NCI-H1105 (cell line): ENCODE results near the gene SYCP2.
"Not testable (repeated sequence)": the region's sequence is repeated elsewhere in the genome, so short reads cannot be mapped to it uniquely, and the experiment has no call there.

Experiments used
- DNase-seq: peaks from one replicate; lab custom pipeline; 2025; lab: John Stamatoyannopoulos, UW

SYCP2 gene, protein sequence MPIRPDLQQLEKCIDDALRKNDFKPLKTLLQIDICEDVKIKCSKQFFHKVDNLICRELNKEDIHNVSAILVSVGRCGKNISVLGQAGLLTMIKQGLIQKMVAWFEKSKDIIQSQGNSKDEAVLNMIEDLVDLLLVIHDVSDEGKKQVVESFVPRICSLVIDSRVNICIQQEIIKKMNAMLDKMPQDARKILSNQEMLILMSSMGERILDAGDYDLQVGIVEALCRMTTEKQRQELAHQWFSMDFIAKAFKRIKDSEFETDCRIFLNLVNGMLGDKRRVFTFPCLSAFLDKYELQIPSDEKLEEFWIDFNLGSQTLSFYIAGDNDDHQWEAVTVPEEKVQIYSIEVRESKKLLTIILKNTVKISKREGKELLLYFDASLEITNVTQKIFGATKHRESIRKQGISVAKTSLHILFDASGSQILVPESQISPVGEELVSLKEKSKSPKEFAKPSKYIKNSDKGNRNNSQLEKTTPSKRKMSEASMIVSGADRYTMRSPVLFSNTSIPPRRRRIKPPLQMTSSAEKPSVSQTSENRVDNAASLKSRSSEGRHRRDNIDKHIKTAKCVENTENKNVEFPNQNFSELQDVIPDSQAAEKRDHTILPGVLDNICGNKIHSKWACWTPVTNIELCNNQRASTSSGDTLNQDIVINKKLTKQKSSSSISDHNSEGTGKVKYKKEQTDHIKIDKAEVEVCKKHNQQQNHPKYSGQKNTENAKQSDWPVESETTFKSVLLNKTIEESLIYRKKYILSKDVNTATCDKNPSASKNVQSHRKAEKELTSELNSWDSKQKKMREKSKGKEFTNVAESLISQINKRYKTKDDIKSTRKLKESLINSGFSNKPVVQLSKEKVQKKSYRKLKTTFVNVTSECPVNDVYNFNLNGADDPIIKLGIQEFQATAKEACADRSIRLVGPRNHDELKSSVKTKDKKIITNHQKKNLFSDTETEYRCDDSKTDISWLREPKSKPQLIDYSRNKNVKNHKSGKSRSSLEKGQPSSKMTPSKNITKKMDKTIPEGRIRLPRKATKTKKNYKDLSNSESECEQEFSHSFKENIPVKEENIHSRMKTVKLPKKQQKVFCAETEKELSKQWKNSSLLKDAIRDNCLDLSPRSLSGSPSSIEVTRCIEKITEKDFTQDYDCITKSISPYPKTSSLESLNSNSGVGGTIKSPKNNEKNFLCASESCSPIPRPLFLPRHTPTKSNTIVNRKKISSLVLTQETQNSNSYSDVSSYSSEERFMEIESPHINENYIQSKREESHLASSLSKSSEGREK (N-terminal part only)

DNA sequence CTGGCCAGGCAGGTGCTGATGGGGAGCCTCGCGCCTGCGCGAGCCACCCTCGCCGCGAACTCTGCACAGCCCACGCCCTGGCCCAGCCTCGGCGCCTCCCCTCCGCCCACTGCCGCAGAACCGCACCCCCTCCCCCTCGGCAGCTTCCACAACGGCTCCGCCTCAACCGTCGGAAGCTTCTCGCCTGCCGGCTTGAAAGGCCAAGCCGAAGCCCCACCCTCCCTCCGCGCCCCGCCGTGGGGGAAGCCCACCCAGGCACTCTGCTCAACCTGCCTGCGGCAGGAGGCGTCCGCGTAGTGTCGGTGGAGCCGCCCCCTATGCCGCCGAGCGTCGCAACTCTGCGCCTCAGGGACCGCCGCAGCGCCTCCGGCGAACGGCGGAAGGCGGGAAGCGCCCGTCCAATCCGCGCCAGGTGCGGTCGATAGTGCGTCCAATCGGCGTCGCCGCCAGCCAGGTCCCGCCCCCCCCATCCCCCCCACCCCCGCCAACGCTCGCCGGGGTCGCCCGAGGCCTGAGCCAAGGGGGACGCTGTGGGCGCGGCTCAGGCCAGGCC, at the start of gene SYCP2:
Gene SYCP2 (minus strand): TSS at position 342 of the 553 bp plus-strand sequence. CDS start 11,224 bp downstream, outside the sequence.
- no peak for DNase-seq

DNA sequence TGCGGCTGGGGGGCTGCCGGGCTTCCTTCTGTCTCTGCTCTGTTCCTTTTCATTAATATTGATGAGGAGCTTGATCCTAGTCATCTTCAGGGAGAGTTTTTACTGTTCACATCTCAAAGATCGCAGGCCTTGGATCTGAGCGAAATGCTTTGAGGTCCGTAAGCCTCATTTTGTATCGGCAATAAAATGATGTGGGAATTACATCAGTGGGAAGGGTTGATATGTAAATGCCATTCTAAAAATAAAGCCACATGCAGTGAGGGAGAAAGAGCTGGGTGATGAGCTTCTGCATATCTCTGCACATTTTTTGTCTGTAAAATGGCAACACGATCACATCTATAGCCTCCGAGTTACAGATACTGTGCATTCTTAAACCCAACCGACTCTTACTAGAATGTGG, 49.6 kb upstream of the SYCP2 start:
- DNase-seq: no peak

DNA sequence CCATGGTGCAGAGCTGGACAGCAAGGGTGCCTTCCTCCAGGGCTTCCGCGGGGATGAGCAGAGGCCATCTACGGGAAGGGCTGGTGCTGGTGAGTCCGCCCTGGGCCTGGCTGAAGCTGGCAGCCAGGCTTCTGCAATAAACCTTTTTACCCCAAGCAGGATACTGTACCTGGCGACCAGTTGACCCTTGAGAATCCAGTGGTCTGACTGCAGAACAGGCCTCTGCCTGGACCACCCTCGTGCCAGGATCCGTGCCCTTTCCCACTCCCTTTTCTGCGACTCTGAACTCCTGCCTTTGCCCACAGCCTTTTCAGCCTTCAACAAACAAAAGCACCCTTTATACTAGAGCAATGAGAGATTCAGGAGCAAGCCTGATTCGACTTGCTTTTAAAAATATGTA, 43.6 kb upstream of the SYCP2 start:
- DNase-seq: no peak

DNA sequence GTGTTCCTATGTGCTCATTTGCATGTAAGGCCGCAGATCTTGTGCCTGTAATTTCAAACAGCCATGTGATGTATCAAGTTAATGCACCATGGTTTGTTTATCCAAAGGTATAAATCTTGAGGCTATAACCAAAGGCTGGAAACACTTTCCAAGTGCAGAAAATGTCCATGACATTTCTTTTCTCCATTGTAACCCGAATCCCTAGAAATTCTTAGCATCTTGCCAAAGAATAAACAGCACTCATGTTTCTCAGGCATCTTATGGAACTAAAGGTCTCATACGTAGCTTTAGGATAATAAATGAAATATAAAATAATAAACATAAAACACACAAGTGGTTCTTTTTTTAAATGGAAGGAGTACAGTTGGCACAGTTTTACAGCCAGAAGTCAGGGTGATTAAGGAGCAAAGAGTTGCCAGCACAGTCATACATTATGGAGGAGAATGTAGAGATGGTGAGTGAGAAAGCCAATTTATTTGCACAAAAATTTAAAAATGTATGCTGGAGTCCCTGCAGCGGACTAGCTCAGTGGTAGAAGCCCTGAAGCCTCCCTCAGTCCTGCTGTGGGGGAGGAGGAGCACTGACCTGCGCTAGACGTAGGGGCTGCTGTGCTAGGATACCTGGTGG, 42.8 kb upstream of the SYCP2 start:
- no peak for DNase-seq

DNA sequence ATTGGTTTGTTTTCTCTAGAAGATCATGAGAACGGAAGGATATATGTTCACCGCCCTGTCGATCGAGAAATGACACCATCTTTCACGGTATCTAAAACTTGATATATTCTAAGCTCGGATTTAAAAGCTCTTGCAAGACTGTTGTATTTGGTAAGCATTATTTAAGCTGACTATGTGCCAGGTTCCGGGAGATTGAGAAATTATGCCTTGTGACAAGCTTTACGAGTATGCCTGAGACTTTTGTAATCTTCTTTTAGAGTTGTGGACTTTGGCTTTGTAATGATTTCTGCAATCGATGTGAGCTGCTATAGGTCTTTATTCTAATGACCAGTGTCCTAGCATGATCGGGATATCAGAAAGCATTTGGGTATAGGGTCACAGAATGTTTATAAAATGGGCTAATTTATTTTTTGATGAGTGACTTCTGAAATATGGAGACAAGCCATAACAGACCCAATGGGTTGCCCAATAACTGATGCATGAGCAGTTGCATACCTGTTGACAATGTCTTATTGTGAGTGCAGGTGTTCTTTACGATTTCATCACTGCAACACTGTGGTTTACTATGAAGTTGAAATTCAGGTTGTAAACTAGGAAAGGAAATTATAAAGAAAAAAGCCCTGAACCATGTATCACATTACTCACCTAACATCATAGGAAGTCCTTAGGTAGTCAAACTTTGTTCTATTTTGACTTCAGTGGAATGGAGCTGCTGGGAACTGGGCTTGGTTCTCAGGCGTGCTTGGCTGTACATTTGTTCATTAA, 38.8 kb upstream of the SYCP2 start:
- no peak for DNase-seq

DNA sequence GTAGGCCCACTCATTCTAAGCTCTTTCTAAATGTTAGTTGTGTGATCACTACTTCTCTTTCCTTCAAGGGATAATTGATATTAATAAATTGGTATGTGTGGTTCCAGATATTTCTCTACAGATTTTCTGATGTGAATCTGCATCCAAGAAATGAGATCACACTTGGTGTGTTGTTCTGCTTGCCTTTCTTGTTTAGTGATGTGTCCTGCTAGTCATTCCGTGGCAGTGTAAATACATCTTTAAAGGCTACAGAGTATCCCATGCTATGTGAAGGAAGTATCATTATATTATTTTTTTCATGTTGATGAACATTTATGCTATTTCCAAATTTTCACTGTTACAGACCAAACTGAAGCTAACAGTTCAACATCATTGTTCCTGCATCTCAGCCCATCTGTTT, 38.0 kb upstream of the SYCP2 start:
- DNase-seq: no peak

DNA sequence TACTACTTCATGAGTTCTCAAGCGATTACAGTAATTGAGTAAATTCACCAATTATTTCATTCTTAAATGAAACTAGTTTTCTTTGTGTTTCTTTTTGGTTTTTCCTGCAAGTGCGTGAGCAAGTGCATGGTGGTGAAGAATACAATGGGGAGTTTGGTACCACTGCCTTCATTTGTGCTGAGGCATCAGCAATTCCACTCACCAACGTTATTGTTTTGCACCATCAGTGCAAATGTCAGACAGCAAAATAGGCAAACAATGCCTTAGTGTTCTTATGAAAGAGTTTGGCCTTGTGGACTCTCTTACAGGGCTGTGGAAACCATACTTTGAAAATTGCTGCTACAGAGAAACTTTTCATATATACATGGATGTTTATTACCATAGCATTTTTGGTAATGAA, 33.0 kb upstream of the SYCP2 start:
- no peak for DNase-seq

DNA sequence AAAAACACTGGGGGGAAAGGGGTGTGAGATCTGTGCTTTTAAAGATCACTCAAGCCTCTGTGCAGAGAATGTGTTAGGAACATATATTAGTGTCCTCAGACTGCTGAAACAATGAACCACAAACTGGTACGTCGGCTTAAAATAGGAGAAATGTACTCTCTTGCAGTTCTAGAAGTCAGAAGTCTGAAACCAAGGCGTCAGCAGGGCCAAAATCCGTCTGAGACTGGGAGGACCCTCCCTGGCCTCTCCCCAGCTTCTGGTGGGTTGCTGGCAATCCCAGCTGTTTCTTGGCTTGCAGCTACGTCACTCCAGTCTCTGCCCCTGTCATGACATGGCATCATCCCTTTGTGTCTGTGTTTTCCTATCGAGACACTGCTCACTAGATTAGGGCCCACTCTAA, 28.7 kb upstream of the SYCP2 start:
- DNase-seq: no peak

DNA sequence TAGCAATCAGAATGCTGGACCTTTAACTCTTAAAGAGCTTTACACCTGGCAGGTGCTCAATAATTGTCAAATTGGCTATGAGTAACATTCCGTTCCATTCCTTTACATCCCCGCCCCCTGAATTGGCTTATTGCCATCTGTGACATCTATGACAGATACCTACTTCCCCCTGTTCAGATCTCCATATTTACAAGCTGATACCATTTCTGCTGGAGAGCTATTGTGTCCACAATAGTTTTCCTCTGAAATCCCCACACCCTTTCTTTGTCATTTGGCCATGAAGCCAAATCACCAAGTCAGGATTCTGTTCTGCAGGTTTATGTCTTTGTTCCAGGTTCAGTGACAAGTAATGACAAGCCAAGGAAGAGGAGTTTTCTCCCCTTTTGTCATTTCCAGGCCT, 28.0 kb upstream of the SYCP2 start:
- no peak for DNase-seq

DNA sequence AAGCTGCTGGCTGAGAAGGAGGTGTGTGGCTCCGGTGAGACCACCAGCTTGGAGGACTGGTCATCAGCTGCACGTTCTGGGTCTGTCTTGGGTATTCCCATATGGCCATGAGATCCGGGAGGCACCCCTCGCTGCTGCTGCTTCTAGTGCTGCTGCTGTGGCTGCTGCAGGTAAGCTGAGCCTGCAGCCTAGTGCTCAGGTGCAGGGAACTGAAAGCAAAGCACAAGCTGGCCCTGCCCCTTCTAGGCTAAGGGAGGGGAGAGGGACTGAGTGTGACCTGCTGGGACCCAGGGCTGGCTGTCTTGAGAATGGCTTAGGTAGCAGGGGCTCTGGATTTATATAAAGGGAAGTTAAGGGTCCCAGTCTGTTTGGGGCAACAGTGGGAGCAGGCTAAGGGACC, 25.2 kb upstream of the SYCP2 start:
- DNase-seq: no peak

DNA sequence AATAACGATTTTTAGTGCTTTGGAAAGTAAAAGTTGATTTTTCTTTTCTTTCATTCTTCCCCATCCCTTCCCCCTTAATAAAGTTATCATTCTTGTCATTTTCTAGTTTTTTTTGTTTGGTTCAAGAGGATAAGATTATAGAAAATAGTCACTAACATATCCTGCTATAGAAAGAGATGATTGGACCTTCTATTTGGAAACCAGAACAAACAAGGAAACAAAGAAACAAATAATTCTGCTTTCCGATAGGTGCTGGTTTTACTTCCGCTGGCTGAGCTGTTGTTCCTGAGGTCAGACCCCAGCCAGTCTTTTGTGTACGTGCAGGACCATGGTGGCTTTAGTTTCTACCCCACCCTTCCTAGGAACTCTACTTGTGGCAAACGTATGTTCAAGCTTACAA, 24.7 kb upstream of the SYCP2 start, which contains the start of gene CDH26:
Gene CDH26 (plus strand): TSS at position 301 of the 400 bp plus-strand sequence. CDS start 304 bp downstream, outside the sequence.
- no peak for DNase-seq

DNA sequence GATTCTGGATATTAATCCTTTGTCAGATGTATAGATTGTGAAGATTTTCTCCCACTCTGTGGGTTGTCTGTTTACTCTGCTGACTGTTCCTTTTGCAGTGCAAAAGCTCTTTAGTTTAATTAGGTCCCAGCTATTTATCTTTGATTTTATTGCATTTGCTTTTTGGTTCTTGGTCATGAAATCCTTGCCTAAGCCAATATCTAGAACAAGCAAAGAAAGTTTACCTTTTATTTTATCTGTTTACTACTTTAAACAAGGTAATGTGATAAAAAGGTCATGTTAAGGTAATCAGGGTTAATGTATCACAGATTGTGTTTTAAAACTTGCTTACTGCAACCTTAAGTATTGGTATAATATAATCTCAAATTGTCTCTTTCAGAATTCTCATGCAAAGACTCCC, 24.1 kb upstream of the SYCP2 start:
- not testable (repeated sequence) for DNase-seq

DNA sequence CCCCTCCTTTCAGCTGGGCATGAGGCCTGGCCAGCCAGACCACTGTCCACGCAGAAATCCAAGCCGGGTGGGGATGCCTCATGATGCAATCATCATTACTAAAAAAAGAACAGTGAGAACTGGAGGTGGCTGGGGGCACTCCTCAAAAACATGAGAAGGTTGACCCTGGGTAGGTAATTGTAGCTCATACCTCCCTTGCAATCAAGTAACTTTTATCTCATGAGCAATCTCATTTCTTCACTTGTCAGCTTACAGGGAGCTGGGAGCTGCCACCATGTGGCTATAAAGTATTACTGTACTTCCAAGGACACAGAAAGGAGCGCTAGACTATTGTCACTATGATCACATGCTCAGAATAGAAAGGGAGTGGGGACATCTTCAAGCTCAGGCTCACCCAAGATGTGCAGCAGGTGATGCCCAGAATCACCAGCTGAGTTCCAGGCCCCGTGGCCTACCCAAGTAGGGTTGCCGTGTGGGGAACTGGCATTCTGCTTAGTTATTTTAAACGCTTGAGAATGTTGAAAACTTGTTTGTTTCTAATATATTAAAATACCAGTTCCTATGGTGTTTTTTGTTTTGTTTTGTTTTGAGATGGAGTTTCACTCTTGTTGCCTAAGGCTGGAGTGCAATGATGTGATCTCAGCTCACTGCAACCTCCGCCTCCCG, 21.8 kb upstream of the SYCP2 start:
- DNase-seq: no peak

DNA sequence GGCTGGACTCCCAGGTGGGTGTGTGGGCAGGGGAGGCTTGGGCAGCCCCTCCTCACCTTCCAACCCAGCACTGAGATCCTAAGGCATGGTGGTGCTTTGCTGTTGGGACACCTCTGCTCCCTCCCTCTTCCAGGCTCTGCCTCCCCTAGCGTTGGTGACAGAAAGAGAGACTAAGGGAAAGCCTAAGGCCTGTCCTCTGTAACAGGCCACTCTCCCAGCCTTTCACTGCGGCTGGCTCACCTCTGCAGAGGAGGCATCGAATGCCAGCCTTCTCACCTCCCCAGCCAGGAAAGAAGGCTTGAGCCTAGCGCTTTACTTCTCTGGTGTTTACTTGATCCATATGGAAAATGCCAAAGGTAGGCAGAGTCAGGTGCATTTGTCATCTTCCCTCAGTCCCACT, 21.3 kb upstream of the SYCP2 start:
- DNase-seq: no peak

DNA sequence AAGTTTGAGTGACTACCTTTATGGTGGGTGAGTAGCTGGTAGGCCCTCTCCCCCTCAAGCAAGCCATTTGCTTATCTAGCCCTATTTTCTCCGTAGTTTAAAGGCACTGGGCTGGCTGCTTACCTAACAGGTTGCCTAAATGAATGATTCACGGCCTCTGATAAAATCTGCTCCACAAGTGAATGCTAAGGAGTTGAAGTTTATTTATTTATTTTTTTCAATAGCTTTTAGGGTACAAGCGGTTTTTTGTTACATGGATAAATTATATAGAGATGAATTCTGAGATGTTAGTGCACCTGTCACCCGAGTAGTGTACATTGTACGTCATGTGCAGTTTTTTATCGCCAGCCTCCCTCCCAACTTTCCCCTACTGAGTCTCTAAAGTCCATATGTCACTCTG, 16.5 kb upstream of the SYCP2 start:
- no peak for DNase-seq

DNA sequence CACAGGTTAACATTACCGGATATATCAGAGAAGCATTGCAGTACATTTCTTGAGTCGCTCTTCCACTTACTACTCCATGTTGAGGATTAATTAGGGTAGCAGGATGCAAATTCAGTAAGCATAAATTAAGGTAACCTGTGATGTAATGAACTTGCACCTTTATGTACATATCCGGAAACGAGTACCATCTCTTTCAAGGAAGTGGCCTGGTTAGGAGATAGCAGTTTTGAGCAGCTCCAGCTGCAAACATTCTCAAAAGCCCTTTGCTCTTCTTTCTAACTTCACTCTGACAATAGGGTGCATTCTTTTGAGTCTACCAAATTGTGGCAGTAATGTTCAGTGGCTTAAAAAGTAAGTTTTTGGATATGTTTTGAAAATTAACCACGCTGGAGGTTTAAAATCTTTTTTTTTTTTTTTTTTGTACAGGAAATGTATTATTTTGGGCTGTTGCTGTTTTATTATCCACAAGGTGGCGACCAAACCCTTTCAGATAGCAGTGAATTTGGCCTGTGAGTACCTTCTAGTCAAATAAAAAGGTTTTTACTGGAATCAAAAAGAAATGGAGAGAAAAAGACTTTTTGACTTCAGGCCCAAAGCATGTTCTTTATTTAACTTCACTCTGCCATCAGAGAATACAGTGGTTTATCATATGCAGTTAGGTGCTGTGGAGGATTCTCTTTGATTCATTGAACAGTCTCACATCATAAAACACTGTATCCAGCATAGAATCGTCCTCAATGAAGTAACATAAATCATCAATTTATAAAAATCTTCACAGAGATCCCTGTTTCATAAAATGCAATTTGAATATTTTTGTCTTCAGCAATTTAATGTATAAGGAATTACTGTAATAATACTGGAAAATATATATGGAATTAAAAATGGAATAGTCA, 15.6 kb upstream of the SYCP2 start:
- DNase-seq: peak; percentile 64

DNA sequence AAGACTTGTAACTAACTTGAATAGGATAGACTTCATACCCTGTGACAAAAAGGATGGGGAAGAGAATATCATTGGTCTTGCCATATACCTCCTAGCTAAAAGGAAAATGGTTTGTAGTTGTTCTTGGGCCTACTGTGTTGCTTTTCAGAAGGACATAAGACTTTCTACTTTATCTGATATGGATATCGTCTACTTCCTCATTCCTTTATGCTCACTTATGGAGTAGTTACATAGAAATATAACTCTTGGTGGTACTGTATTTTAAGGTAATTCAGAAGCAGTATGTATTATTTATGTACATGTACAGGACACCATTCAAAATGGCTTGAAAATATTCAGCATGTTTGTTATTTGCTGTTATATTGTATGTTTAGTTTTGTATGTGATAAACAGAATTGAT, 14.8 kb upstream of the SYCP2 start:
- DNase-seq: no peak

DNA sequence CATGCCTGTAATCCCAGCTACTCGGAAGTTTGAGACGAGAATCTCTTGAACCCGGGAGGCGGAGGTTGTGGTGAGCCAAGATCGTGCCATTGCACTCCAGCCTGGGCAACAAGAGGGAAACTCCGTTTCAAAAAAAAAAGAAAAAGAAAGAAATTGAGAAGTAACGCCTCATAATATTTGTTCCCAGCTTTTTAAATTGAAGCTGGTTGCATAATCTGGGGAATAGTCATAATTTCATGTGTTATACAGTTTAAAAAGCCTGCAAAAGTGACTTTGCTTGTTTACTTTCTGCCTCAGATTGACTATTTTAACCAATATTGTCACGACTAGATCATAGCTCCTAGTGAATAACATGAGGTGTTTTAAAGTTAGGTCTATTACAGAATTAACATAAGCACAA, 13.9 kb upstream of the SYCP2 start:
- DNase-seq: no peak

DNA sequence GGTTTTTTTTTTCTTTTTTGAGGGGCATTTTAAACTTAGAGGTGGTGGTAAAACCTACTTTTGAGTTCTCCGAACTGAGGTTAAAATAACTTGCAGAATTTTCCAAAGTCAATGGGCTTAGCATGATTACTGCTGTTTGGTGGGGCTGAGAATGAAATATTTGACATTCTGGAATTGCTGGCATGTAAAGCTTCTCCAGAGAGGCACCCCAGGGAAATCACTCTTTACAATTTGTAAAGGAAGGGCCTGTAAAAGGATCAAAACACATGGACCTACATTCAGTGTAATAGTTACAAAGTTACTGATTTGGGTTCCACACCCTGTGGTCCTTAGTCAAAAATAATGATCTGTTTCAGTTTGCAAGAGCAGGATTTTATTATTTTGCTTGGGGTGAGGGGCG, 12.3 kb upstream of the SYCP2 start:
- no peak for DNase-seq
